GM19463 (cell line): Measurements from ENCODE around the gene TTYH3.
A peak's percentile ranks its signal among the peaks of the same experiment; 100 is the strongest.
"Not testable (repeated sequence)": the region's sequence is repeated elsewhere in the genome, so short reads cannot be mapped to it uniquely, and the experiment has no call there.

Experiments
- ATAC-seq: cut with Tn5 transposase; IDR thresholded peaks from one replicate; pipeline ENCODE4 v1.9.1; 2021; ENCODE audit warnings: mild to moderate bottlenecking, moderate library complexity; ENCODE audit not compliant: unreplicated experiment

Gene TTYH3, protein sequence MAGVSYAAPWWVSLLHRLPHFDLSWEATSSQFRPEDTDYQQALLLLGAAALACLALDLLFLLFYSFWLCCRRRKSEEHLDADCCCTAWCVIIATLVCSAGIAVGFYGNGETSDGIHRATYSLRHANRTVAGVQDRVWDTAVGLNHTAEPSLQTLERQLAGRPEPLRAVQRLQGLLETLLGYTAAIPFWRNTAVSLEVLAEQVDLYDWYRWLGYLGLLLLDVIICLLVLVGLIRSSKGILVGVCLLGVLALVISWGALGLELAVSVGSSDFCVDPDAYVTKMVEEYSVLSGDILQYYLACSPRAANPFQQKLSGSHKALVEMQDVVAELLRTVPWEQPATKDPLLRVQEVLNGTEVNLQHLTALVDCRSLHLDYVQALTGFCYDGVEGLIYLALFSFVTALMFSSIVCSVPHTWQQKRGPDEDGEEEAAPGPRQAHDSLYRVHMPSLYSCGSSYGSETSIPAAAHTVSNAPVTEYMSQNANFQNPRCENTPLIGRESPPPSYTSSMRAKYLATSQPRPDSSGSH

GRCh38 chr7:2631946-2632732 lies at the start of gene TTYH3:
TSS of gene TTYH3 (plus strand) at chr7:2631986. CDS start at chr7:2632156, 170 bp downstream.
- ATAC-seq, result peak; percentile 37

GRCh38 chr7:2582006-2582735 lies 49.6 kb upstream of the TTYH3 start:
- no peak for ATAC-seq

DNA sequence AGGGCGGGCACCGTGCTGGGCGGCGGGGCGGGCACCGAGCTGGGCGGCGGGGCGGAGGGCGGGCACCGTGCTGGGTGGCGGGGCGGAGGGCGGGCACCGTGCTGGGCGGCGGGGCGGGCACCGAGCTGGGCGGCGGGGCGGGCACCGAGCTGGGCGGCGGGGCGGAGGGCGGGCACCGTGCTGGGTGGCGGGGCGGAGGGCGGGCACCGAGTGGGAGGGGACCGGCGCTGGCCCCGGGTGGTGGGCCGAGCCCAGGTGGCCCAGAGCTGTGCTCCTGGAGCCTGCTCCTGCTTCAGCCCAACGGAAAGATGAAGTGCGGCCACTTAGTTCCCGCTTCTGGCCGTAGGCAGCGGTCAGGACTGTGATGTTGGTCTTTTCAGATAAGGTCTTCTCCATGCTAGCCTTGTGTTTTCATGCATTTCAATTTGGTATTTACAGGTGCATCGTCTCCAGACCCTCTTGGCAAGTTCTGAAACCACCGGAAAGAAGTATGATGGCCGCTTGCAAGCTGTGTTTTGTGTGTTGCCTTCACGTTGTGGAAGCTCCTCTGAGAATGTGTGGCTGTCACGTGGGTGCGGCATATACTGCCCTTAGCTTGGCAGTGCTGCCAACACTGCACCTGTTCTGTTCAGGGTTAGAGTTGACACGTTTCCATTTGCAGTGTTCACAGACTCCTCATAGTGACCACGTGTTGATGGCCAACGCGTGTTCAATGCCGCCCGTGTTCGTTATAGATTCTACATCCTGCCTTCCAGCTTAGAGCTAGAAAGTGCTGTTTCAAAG lies 47.8 kb upstream of the TTYH3 start:
- ATAC-seq, result no peak

- ATAC-seq, result no peak
Measured at GRCh38 chr7:2585446-2585845, 46.3 kb upstream of the TTYH3 start.

DNA sequence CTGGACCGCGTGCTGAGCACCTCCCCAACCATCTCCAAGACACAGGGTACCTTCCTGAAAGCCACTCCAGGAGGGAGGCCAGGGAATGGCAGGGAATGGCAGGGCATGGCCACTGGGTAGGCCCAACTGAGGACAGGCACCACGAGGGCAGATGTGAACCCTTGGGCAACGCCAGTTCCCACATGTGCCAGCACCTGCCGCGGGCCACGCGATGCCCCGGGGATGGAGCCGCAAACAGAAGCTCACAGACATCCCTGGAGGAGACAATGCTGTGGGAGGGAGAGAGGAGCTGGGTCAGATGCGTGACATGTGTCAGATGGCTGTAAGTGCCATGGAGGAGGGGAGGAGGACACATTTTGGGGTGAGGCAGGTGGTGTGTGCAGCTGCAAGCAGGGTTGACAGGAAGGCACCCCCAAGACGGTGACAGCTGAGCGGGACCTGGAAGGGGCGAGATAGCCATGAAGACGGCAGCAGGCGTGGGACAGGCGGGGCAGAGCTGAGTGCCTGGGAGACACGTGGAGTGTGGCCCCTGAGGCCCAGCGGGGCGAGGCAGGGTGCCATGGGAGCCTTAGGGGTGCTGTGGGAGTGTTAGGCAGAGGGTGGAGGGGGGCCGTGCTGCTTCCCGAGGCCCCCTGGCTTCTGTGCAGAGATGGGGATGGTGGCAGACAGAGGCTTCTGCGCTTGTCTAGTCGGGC lies 45.3 kb upstream of the TTYH3 start:
- no peak for ATAC-seq

- ATAC-seq, result no peak
Measured at GRCh38 chr7:2587134-2587533, 44.7 kb upstream of the TTYH3 start.

DNA sequence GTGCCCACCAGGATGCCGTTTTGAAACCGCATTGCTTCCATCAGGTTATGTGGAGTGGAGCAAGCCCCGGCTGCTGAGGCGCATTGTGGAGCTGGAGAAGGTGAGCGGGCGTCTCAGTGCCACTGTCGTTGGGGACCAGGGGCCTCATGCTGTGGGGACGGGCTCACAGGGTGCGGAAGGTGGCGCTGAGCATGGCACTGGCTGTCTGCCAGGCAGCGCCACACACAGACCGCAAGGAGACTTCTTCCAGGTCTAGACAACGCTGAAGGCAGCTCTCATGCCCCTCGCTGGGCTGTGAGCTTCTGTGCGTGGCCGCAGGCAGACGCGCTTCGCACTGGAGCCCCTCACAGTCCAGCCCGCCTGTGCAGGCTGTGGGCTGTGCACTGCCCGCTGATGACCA lies 44.0 kb upstream of the TTYH3 start:
- ATAC-seq, result no peak

DNA sequence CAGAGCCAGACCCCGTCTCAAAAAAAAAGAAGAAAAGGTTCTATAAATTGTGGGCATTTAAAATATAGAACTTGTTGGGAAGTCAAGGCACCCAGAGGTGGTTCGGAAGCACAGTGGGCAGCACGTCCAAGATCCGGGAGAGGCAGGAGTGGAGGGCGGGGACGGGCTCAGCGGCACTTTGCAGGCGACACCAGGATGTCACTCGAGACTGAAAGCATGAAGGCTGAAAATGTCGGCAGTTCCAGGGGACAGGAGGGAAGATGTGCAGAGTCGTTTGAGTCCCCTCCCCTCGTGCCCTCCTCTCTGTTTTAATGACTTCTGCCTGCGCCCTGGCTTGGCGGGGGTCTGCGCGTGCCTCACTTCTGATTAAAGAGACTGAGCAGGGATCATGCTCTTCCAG lies 42.4 kb upstream of the TTYH3 start:
- no peak for ATAC-seq

DNA sequence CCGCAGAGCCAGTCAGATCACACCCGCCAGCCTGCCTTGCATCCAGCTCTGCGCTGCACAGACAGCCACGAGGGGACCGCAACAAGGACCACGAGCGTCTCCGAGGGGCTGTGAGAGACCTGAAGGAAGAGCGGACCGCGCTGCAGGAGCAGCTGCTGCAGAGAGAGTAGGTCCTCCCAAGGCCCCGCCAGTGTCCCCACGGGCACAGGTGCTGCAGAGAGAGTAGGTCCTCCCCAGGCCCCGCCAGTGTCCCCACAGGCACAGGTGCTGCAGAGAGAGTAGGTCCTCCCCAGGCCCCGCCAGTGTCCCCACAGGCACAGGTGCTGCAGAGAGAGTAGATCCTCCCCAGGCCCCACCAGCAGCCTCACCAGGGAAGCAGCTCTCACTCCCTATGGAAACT lies 41.8 kb upstream of the TTYH3 start:
- ATAC-seq, result not testable (repeated sequence)

GRCh38 chr7:2592375-2592865 lies 39.4 kb upstream of the TTYH3 start:
- no peak for ATAC-seq

DNA sequence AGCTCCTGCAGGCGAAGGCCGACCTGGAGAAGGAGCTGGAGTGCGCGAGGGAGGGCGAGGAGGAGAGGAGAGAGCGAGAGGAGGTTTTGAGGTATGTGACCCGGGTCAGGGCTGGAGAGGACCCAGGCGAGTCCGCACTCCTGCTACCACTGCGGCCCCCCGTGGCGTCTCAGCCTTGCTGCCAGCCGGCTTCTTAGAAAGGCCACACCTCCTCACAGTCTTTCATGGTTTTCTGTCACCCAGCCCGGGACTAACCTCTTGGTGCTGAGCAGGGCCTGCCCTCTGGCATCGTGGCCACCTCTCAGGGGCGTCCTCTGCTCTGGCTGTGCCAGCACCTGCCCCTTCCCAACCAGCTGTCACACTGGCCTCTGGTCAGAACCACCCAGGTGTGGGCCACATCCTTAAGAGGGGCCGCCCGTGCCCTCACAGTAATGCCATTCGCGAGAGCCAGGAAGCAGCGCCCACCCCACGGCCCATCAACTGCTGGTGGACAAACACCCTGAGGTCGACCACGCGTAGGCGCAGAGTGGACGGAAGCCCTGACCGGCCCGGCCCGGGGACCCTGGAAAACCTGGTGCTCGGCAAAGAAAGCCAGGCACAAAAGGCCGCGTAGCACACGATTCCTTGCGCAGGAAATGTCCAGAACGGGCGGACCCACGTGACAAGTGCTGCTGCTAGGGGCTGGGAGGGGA lies 38.6 kb upstream of the TTYH3 start:
- ATAC-seq, result no peak

DNA sequence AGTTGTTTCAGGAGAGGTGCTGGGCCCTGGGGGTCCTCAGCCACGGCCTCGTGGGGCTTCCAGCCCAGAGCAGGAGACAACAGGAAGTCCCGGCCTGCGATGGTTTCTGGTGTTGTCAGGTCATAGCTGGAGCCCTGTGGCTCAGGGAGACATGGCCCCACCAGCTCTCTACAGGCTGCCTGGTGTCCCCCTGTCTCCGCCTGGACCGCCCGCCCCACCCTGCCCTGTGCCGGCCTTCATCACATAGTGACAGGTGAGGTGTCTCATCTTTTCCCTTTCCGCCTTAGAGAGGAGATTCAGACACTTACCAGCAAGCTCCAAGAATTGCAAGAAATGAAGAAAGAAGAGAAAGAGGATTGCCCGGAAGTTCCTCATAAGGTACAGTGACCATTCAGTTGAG lies 37.2 kb upstream of the TTYH3 start:
- no peak for ATAC-seq

DNA sequence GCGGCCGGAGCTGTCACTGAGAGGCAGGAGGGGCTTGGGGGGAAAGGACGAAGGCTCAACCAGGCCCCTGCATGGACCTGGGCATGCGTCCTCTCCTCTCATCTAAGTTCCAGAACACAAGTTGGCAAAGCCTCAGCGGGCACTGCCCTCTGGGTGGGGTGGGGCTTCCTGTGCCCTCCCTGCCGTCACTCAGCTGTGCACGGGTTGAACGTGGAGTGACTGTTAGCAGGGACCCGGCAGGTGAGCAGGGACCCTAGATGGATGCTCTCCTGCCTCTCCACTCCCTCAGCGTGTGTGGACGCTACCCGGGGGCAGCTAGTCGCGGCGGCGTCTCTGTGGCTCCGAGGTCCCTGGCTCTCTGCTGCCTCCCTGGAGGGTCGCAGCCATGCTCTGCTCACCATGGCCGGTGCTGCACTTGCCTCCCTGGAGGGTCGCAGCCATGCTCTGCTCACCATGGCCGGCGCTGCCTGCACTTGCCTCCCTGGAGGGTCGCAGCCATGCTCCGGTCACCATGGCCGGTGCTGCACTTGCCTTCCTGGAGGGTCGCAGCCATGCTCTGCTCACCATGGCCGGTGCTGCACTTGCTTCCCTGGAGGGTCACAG lies 36.4 kb upstream of the TTYH3 start:
- no peak for ATAC-seq

DNA sequence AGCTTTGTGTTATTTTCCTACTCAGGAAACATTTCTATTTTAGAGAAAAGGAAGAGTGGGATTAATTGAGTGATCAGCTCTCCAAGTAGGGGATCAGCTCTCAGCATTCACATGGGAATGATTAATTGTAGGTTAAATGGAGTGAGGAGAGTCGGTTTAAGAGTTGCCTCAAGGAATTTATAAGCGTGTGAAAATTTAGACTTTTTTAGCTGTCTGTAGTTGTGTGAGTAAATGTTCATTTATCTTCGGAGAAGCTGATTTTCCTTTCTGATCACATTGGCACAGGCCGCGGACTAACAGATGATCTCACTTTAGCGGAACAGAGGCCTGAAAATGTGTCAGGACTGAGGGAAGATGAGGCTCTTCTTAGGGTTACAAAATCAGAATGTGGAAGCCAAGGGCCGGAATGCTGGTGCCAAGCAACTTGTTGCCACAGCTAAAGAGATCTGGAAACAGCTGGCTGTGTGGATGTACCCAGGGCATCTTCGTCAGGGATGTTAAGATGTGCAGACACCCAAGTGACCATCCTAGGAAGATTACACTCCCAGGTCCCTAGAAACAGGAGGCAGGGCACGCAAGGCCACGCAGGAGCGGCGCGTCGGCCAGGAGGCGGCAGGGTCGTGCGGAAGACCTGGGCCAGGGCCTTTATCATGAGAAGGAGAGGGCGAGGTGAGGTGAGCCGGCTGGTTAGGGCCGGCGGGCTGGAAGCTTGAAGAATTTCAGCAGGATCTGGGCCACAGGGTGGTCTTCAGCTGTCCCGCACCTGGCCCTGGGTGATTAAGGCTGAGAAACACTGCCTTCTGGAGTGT lies 35.1 kb upstream of the TTYH3 start:
- no peak for ATAC-seq

- no peak for ATAC-seq
Measured at GRCh38 chr7:2597273-2597640, 34.5 kb upstream of the TTYH3 start.

GRCh38 chr7:2598154-2598823 lies 33.5 kb upstream of the TTYH3 start:
- ATAC-seq, result no peak

DNA sequence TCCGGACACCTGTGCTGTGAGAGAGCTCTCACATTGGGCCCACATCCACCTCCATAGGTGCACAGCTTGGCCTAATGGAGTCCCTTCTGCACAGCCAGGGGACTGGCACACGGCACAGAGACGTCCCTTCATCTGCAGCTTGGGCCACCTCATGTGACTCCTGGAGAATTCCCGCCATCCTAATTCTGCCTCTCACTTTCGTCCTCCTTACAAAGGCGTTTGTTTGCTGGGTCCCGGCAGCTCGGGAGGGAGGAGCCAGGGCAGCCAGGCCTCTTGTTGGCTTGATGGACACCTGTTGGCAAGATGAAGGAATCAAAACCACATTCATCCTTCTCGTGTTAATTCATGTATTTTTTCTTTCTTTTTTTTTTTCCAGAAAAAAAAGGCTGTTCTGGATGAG lies 30.7 kb upstream of the TTYH3 start:
- no peak for ATAC-seq
